Neutrophil (primary cell): ENCODE data around the gene SHISA8.

Source experiments
- H3K27ac ChIP-seq: fragments of 200-600 bp; sonication (generic); 2 replicates; pipeline ENCODE4 v1.5.1; 2016; ENCODE audit warnings: mild to moderate bottlenecking, moderate library complexity
- H3K27me3 ChIP-seq: fragments of 200-600 bp; sonication (generic); 2 replicates; pipeline ENCODE4 v1.6.0; 2016; ENCODE audit warnings: mild to moderate bottlenecking
- H3K36me3 ChIP-seq: fragments of 200-600 bp; sonication (generic); 2 replicates; pipeline ENCODE4 v1.5.1; 2017
- H3K4me1 ChIP-seq, 2 experiments: fragments of 200-600 bp in 1 of 2; sonication (generic) in 1 of 2; 1 replicate in 1 of 2; 2 replicates in 1 of 2; pipeline versions ENCODE4 v1.5.1 to v1.6.1; 2013 to 2016; ENCODE audit warnings: low read depth in 1 of 2, low read length in 1 of 2, mild to moderate bottlenecking in 1 of 2, moderate library complexity in 1 of 2; ENCODE audit not compliant: control insufficient read depth in 1 of 2, insufficient read depth in 1 of 2
- H3K4me3 ChIP-seq, 2 experiments: fragments of 200-600 bp in 1 of 2; sonication (generic) in 1 of 2; 1 replicate in 1 of 2; 2 replicates in 1 of 2; pipeline ENCODE4 v1.5.1; 2013 to 2016; ENCODE audit warnings: low read depth in 1 of 2, low read length in 1 of 2, mild to moderate bottlenecking in 1 of 2, moderate library complexity in 1 of 2
- H3K9me3 ChIP-seq: fragments of 200-600 bp; sonication (generic); 2 replicates; pipeline ENCODE4 v1.5.1; 2016
- TF ChIP-seq, protein P1 (sequence below): fragments of 200-600 bp; sonication (generic); IDR thresholded peaks from 2 replicates; pipeline ENCODE4 v1.5.1; 2016; ENCODE audit warnings: antibody characterized with exemption

The SHISA8 gene

DNA sequence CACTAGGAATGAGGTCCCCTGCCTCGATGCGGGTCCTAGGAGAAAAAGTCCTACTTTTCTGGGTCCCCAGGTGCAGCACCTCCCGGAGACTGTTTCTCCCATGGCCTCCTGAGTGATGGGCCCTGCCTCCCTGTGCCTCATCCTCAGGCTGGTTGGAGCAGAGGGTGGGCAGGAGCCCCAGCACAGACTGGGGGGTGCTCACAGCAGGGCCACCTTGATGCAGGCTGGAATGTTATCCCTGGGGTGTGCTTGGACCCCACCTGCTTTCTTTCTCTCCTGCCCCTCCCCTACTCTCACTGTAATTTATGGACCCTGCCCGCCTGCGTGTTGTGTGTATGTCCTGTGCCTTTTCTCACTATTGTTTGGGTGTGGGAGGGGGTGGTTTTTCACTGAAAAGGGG lies 8.1 kb downstream of the SHISA8 start:
- Histone ChIP-seq H3K4me1 (peaks cover 31 to 40% of the 10 kb centered on the region in 2 experiments), H3K27ac (no peak overlapping the region), H3K4me3 (no peak overlapping the region), H3K36me3 (peaks cover 51% of the 10 kb centered on the region), H3K27me3 (peaks cover 30% of the 10 kb centered on the region), H3K9me3 (no peaks in the 10 kb centered on the region)
- TF ChIP-seq, protein P1, sequence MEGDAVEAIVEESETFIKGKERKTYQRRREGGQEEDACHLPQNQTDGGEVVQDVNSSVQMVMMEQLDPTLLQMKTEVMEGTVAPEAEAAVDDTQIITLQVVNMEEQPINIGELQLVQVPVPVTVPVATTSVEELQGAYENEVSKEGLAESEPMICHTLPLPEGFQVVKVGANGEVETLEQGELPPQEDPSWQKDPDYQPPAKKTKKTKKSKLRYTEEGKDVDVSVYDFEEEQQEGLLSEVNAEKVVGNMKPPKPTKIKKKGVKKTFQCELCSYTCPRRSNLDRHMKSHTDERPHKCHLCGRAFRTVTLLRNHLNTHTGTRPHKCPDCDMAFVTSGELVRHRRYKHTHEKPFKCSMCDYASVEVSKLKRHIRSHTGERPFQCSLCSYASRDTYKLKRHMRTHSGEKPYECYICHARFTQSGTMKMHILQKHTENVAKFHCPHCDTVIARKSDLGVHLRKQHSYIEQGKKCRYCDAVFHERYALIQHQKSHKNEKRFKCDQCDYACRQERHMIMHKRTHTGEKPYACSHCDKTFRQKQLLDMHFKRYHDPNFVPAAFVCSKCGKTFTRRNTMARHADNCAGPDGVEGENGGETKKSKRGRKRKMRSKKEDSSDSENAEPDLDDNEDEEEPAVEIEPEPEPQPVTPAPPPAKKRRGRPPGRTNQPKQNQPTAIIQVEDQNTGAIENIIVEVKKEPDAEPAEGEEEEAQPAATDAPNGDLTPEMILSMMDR, result no peak

DNA sequence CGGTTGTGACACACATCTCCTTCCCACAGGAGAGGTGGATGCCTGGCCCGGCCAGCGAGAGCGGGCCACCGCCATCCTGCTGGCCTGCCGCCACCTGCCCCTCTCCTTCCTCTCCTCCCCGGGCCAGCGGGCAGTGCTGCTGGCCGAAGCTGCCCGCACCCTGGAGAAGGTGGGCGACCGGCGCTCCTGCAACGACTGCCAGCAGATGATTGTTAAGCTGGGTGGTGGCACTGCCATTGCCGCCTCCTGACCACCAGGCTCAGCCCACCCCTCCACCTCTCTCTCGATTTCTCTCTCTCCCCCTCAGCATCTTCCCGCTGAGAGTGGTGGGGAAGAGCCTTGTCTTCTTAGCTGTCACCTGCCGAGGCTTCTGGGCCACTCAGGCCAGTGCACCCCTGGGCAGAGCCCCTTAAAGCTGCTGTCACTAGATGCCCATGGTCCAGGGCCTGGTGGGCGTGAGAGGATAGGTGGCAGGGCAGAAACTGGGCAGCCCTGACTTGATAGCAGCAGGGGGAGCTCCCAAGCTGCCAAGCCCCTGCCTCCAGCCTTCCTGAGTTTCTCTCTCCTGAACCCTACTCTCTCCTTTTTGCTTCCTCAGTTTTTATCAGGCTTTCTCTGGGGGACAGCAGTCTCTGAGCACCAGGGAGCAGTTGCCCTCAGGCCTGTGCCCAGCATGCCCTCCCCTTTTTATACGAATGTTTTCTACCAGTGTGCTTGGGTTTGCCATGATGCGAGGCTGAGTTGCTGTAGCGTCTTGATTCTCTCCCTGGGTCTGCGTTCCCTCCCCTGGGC lies 9.3 kb downstream of the SHISA8 start:
- H3K27me3 ChIP-seq, result peaks cover 18% of the 10 kb centered on the region
- H3K9me3 ChIP-seq, result no peaks in the 10 kb centered on the region
- no peak overlapping the region for H3K27ac ChIP-seq
- H3K4me3 ChIP-seq, result no peak overlapping the region
- TF ChIP-seq, protein P1, result no peak
- peaks cover 63% of the 10 kb centered on the region for H3K36me3 ChIP-seq
- H3K4me1 ChIP-seq, result peaks cover 26 to 33% of the 10 kb centered on the region in 2 experiments

DNA sequence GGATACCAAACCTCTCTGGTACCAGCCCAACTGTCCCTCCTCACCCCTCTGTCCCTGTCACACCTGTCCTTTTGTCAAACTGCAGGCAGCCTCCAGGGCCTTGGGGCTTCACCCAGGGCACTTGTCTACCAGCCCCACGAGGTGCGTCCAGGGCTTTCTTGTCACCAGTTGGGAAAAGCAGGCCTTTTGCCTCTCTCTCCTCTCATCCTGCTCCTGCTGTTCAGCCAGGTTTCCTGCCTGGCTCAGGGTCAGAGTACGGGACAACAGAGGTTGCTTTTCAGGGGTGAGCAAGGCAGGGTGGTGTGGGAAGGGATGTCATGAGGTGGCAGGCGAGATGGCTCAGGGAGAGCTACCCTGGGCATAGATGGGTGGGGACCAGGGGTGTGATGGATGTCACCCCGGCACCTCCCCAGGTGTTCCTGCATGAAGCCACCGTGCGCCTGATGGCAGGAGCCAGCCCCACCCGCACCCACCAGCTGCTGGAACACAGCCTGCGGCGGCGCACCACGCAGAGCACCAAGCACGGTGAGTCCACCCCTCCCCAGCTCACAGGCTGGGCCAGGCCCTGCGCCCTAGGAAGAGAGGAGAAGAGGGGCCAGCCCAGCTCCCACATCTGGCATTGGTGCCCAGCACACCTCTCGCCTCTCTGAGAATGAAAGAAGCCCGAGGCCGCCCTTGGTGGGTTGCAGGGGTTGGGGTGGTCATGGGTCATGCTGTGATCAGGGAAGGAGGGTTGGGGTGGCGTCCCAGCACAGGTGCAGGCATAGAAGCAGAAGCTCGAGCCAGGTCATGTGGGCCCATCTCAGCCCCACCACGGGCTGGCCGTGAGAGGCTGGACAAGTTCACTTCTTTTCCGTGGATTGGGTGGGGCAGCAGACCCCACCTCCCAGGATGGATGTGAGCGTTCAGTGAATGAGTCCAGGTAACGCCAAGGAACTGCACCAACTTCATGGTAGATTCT lies 10.1 kb downstream of the SHISA8 start:
- H3K27ac ChIP-seq, result no peak overlapping the region
- peaks cover 9% of the 10 kb centered on the region for H3K27me3 ChIP-seq
- TF ChIP-seq, protein P1, result no peak
- H3K36me3 ChIP-seq, result peaks cover 71% of the 10 kb centered on the region
- H3K4me3 ChIP-seq, result no peak overlapping the region
- H3K9me3 ChIP-seq, result no peaks in the 10 kb centered on the region
- peaks cover 22 to 24% of the 10 kb centered on the region in 2 experiments for H3K4me1 ChIP-seq

DNA sequence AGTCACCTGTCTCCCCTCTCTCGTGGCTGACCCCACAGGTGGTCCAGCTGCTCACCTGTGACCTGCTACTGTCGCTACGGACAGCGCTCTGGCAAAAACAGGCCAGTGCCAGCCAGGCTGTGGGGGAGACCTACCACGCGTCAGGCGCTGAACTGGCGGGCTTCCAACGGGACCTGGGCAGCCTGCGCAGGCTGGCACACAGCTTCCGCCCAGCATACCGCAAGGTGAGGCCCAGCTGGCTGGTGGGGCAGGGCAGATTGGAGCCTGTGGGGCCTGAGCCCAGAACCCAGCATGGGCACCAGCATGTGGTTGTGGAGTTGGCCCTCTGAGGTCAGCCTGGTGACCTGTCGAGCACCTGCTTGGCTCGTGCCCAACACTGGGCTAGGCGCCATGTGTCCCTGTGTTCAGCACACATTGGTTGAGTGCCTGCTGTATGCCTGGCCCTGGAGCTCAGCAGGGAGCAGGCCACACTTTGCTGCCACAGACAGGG lies 11.9 kb downstream of the SHISA8 start:
- H3K4me1 ChIP-seq, result peaks cover 6% of the 10 kb centered on the region in 2 experiments
- H3K9me3 ChIP-seq, result no peaks in the 10 kb centered on the region
- H3K27ac ChIP-seq, result no peak overlapping the region
- no peak overlapping the region for H3K4me3 ChIP-seq
- peaks cover 89% of the 10 kb centered on the region for H3K36me3 ChIP-seq
- TF ChIP-seq, protein P1, result no peak
- no peaks in the 10 kb centered on the region for H3K27me3 ChIP-seq

DNA sequence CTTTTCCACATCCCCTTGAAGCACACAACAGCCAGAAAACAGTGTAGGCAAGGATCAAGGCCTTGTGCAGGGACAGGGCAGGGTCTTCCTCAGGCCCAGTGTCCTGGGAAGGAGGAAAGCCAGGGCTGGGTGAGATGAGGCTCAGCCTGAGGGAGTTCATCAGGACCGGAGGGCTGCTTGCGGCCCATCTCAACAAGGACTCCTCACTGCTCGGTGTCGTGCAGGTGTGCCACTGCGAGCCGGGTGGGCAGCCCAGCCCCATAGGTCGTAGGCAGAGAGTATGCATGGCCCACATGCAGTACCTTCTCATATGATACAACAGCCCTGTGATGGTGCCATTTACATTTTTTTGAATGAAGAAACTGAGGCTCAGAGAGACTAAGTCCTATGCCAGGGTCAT lies 12.9 kb downstream of the SHISA8 start:
- Histone ChIP-seq H3K27me3 (no peaks in the 10 kb centered on the region), H3K4me3 (no peak overlapping the region), H3K9me3 (no peaks in the 10 kb centered on the region), H3K4me1 (no peaks in the 10 kb centered on the region), H3K27ac (no peak overlapping the region), H3K36me3 (peaks cover 99% of the 10 kb centered on the region)
- TF ChIP-seq, protein P1, result no peak
